ENCODE data around the gene C12orf57. TPM values are rescaled to one million over a fixed set of nuclear protein-coding genes. Genes with fewer than 3 reads are reported as not detected.

The C12orf57 gene
- polyA plus RNA-seq, 3 donors: 131 to 205 (median 154) TPM

GRCh38 chr12:6946033-6946919 is 2.5 kb downstream of the C12orf57 start:
- DNase-seq (ENCODE audit: extremely low read depth in 1 of 11, low read depth in 9 of 11, low spot score in 4 of 11): peak in 5 of 11 donors; percentile 78 to 89 (median 84)

- no peak for DNase-seq (ENCODE audit: extremely low read depth in 1 of 11, low read depth in 9 of 11, low spot score in 4 of 11)
Measured at GRCh38 chr12:6946920-6947374, 3.1 kb downstream of the C12orf57 start.

DNA sequence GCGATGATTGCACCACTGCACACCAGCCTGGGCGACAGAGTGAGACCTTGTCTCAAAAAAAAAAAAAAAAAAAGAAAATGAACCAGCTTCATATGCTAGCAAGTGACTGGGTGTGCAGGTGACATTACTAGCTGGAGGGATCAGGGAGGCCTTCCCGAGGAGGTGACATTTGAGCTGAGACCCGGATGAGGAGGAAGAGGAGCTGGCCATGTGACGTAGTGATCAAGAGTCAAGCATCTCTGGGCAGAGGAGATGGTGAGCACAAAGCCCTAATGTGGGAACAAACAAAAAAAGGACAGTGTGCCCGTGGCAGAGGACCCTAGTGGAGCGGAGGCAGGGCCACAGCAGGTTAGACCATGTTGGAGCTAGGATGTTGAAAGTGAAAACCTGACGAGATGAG is 3.8 kb downstream of the C12orf57 start:
- DNase-seq (ENCODE audit: extremely low read depth in 1 of 11, low read depth in 9 of 11, low spot score in 4 of 11): no peak

- no peak for DNase-seq (ENCODE audit: extremely low read depth in 1 of 11, low read depth in 9 of 11, low spot score in 4 of 11)
Measured at GRCh38 chr12:6948873-6949594, 5.2 kb downstream of the C12orf57 start.

DNA sequence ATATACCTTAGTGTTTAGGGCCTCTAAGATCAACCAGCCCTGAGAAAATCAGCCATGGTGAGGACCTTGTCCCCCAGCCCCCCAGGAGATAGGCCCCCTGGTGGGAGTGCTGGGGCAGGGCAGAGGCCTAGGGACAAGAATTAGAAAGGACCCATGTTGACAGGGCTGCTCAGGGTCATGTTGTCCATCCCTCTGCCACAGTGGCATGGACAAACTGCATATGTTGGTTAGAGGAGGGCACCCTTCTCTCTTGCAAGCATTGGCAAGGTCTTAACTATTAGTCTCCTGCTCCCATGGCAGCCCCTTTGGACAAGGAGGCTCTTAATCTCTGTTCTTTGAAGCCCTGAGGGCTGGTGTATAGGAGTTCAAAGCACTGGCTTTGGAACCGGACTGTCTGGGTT is 6.6 kb downstream of the C12orf57 start:
- DNase-seq (ENCODE audit: extremely low read depth in 1 of 11, low read depth in 9 of 11, low spot score in 4 of 11): no peak

- no peak for DNase-seq (ENCODE audit: extremely low read depth in 1 of 11, low read depth in 9 of 11, low spot score in 4 of 11)
Measured at GRCh38 chr12:6950811-6951540, 7.2 kb downstream of the C12orf57 start, which contains the start of gene PTPN6. PTPN6 (plus strand) TSS chr12:6951356; CDS start chr12:6951513, 157 bp downstream.

DNA sequence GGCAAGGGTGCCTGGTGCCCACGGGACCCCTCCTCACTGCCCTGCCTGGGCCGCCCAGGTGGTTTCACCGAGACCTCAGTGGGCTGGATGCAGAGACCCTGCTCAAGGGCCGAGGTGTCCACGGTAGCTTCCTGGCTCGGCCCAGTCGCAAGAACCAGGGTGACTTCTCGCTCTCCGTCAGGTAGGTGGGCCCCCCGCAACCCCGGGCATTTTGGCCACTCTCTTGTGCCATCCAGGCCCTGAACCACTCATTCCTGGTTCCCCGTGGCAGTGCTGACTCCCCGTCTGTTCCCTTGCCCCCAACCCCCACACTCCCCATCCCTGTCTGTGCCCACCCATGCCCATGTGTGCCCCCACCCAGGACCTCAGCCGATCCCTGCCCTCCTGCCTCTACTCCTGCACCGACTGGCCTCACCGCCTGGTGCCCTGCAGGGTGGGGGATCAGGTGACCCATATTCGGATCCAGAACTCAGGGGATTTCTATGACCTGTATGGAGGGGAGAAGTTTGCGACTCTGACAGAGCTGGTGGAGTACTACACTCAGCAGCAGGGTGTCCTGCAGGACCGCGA is 7.8 kb downstream of the C12orf57 start:
- DNase-seq (ENCODE audit: extremely low read depth in 1 of 11, low read depth in 9 of 11, low spot score in 4 of 11): no peak

GRCh38 chr12:6952121-6952862 is 8.5 kb downstream of the C12orf57 start:
- no peak for DNase-seq (ENCODE audit: extremely low read depth in 1 of 11, low read depth in 9 of 11, low spot score in 4 of 11)

DNA sequence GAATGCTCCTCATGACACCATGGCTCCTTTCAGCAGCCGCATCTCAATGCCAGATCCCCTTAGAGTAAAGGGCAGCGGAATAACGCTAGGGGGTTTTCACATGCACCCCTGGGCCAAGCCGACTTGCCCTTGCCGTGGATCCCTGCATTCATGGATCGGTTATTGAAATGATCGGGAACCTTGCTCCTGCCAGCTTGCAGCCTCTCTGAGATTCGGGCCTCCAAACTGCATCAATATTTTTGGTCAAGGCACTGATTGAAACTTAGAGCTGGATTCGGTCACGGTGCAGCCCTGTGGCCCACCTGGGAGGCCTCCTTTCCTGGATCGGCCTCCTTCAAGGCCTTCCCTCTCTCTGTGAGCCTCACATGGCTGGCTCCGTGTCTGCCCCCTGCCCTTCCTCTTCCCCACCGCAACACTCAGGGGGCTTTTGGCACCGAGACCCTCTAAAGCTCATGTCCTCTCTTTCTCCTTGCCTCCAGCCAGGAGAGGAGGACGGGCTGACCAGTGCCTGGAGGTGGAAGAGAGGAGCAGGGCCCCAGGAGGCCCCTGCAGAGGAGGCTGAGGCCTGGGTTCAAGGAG is 9.1 kb downstream of the C12orf57 start:
- DNase-seq (ENCODE audit: extremely low read depth in 1 of 11, low read depth in 9 of 11, low spot score in 4 of 11): no peak

DNA sequence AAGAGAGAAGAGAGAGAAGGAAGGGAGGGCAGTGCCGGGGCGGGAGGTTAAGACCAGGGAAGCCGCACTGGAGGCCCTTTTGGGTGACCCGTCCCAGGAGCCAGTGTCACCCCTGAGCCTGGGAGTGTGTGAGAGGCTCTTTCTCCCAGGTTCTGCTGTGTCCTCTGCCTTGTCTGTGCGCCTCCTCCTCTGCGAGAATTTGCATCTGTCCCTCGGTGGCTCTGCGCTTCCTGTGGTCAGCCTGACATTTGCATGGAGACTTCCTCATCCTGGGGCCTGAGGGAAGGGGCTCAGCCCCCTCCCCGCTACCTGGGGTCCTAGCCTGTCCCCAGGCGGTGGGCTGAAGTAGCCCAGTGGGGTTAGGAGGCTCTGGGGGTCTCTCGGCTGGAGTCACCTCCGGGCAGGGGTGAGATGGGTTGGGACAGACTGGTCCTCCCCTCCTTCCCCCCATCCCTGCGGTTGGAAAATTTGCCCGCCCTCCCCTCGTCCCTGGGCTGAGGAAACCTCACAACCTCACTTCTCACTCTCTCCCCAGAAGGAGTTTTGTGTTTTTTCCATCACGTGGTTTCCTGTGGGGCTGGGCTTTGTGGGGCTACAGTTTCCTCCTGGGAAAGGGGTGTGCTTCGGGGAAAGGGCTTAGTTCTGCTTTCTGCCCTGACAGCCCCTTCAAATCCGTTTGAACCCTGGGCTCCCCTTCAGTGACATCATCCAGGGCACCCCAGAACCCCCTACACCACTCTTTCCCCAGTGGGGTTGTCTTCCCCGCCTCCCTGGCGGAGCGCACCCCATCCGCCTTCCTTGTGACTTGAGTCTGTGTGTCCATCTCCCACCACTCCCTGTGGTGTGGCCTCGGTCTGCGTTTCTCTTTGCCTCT is 9.9 kb downstream of the C12orf57 start:
- peak in 1 of 11 donors; percentile 59 for DNase-seq (ENCODE audit: extremely low read depth in 1 of 11, low read depth in 9 of 11, low spot score in 4 of 11)

- DNase-seq (ENCODE audit: extremely low read depth in 1 of 11, low read depth in 9 of 11, low spot score in 4 of 11): no peak
Measured at GRCh38 chr12:6954316-6955107, 10.7 kb downstream of the C12orf57 start.

- DNase-seq (ENCODE audit: extremely low read depth in 1 of 11, low read depth in 9 of 11, low spot score in 4 of 11): no peak
Measured at GRCh38 chr12:6955108-6956020, 11.5 kb downstream of the C12orf57 start.

DNA sequence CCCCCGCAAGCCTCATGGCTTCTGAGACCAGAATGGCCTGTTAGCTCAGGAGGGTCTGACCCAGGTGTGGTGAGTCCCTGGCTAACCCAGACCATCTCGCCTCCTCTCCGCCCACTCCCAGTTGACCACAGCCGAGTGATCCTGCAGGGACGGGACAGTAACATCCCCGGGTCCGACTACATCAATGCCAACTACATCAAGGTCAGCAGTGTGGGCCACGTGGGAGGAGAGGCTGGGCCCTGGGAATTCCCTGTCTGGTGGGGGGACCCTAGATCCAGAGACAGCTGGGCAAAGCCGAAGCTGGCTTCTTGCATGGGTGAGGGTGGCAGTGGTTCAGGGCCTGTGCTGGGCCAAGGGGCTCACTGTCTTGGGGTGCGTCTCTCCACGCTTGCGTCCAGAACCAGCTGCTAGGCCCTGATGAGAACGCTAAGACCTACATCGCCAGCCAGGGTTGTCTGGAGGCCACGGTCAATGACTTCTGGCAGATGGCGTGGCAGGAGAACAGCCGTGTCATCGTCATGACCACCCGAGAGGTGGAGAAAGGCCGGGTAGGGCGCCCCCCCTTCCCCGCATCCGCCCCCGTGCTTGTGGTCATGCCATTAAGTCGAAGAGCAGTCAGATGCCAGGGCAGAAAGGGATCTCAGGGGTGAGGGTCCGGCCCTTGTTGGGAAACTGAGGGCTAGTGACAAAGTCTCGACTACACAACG is 12.4 kb downstream of the C12orf57 start:
- DNase-seq (ENCODE audit: extremely low read depth in 1 of 11, low read depth in 9 of 11, low spot score in 4 of 11): no peak

DNA sequence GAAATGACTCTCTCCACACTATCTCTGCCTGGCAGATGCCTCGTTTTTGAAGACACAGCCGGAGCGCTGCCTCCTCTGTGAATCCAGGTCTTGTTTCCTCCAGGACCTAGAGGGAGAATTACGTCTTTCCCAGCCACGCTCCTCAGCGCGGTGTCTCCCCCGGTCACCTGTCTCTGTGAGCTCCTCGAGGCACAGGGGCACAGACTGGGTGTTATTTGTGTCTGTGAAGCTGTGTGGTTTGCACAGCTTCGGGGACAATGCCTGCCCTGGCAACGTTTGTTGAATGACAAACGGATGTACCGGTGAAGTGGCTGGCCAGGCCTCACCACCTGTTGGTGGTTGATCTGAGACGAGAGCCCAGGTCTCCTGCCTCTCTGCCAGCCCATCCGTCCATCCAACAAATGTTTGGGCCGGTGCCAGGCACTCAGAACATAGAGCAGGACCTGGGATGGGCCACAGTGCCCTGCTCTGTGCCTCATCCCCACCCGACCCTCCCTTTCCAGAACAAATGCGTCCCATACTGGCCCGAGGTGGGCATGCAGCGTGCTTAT is 13.4 kb downstream of the C12orf57 start:
- no peak for DNase-seq (ENCODE audit: extremely low read depth in 1 of 11, low read depth in 9 of 11, low spot score in 4 of 11)

All from renal cortex interstitium (tissue), 11 donors.